Upper lobe of right lung (tissue), 1 donor: Measurements from ENCODE around the gene FBXL22. TPM values are rescaled to one million over a fixed set of nuclear protein-coding genes. Genes with fewer than 3 reads are reported as not detected.

ENCODE experiments used
- ATAC-seq: fragments of 200-7000 bp; cut with Tn5 transposase; one replicate; pipeline ENCODE4 v1.9.1; 2020; ENCODE audit warnings: mild to moderate bottlenecking, moderate library complexity
- DNase-seq: peaks from one replicate; pipeline ENCODE4 v3.0.0-alpha.2; 2020
- H3K27ac ChIP-seq: fragments of 200-600 bp; one replicate; pipeline ENCODE4 v1.8.0; 2022
- H3K27me3 ChIP-seq: fragments of 200-600 bp; one replicate; pipeline ENCODE4 v1.8.0; 2022; ENCODE audit warnings: mild to moderate bottlenecking
- H3K36me3 ChIP-seq: fragments of 200-600 bp; one replicate; pipeline ENCODE4 v1.8.0; 2022
- H3K4me1 ChIP-seq: fragments of 200-600 bp; one replicate; pipeline ENCODE4 v1.8.0; 2022
- H3K4me3 ChIP-seq: fragments of 200-600 bp; one replicate; pipeline ENCODE4 v1.8.0; 2022; ENCODE audit warnings: mild to moderate bottlenecking
- H3K9me3 ChIP-seq: fragments of 200-600 bp; one replicate; pipeline ENCODE4 v1.8.0; 2022
- CTCF ChIP-seq: fragments of 200-600 bp; IDR thresholded peaks from one replicate; pipeline ENCODE4 v1.8.0; 2022; ENCODE audit warnings: antibody characterized with exemption
- intact Hi-C: fragments of 100-400 bp; cut with DNase I; formaldehyde crosslinking; loops from one replicate; pipeline ENCODE4 v1.11.0; 2022
- total RNA-seq: library from RNA; stranded (reverse); fragmentation: NEBNext Ultra II Directional; extraction: Animal tissue kit (Norgen Biotek cat#: 25700); gene quantifications from one replicate; pipeline ENCODE4 v1.2.1, GENCODE V29; 2021
- donor health status: DM: no; HTN: yes; CAD: no; lungs with severe emphysema.

The FBXL22 gene
- total RNA-seq, 1 donor from 2014 or later = 0.98 TPM

GRCh38 chr15:63601704-63602185 lies 4.6 kb downstream of the FBXL22 start:
- no peaks in the 10 kb centered on the region for H3K27me3 ChIP-seq
- H3K4me1 ChIP-seq = peaks cover 41% of the 10 kb centered on the region
- intact Hi-C loops = no loop called here
- ATAC-seq = no peak
- no peak for TF ChIP-seq CTCF
- no peaks in the 10 kb centered on the region for H3K36me3 ChIP-seq
- no peak for DNase-seq
- H3K4me3 ChIP-seq = peak overlapping the region; percentile 60
- peak overlapping the region; percentile 83 for H3K27ac ChIP-seq
- H3K9me3 ChIP-seq = no peaks in the 10 kb centered on the region

GRCh38 chr15:63602595-63602994 lies 5.4 kb downstream of the FBXL22 start:
- ATAC-seq (no peak), DNase-seq (no peak)
- intact Hi-C loops = no loop called here
- H3K27me3 ChIP-seq = no peaks in the 10 kb centered on the region
- TF ChIP-seq CTCF = no peak
- peaks cover 5% of the 10 kb centered on the region for H3K36me3 ChIP-seq
- no peak overlapping the region for H3K27ac ChIP-seq
- no peaks in the 10 kb centered on the region for H3K9me3 ChIP-seq
- peaks cover 35% of the 10 kb centered on the region for H3K4me1 ChIP-seq
- H3K4me3 ChIP-seq = no peak overlapping the region

- Histone ChIP-seq H3K4me3 (no peak overlapping the region), H3K36me3 (peaks cover 14% of the 10 kb centered on the region), H3K4me1 (peaks cover 27% of the 10 kb centered on the region), H3K27ac (no peak overlapping the region), H3K27me3 (no peaks in the 10 kb centered on the region), H3K9me3 (no peaks in the 10 kb centered on the region)
- ATAC-seq (no peak), DNase-seq (no peak)
- intact Hi-C loops = no loop called here
- TF ChIP-seq CTCF = no peak
These were observed 6.3 kb downstream of the FBXL22 start for GRCh38 chr15:63603516-63603915.

GRCh38 chr15:63604281-63604680 lies 7.1 kb downstream of the FBXL22 start:
- H3K4me1 ChIP-seq = peaks cover 26% of the 10 kb centered on the region
- intact Hi-C loops = no loop called here
- no peak for ATAC-seq
- no peaks in the 10 kb centered on the region for H3K27me3 ChIP-seq
- no peak overlapping the region for H3K4me3 ChIP-seq
- H3K36me3 ChIP-seq = peaks cover 22% of the 10 kb centered on the region
- TF ChIP-seq CTCF = no peak
- no peak for DNase-seq
- H3K9me3 ChIP-seq = no peaks in the 10 kb centered on the region
- no peak overlapping the region for H3K27ac ChIP-seq

- H3K27me3 ChIP-seq = no peaks in the 10 kb centered on the region
- H3K36me3 ChIP-seq = peaks cover 26% of the 10 kb centered on the region
- ATAC-seq (no peak), DNase-seq (no peak)
- H3K4me3 ChIP-seq = no peak overlapping the region
- H3K27ac ChIP-seq = no peak overlapping the region
- TF ChIP-seq CTCF = no peak
- H3K9me3 ChIP-seq = no peaks in the 10 kb centered on the region
- H3K4me1 ChIP-seq = peaks cover 26% of the 10 kb centered on the region
- intact Hi-C loops = no loop called here
These were observed 7.8 kb downstream of the FBXL22 start for GRCh38 chr15:63605036-63605435.

- H3K27ac ChIP-seq = no peak overlapping the region
- H3K4me1 ChIP-seq = peaks cover 31% of the 10 kb centered on the region
- H3K27me3 ChIP-seq = no peaks in the 10 kb centered on the region
- intact Hi-C loops = no loop called here
- TF ChIP-seq CTCF = no peak
- peaks cover 26% of the 10 kb centered on the region for H3K36me3 ChIP-seq
- no peak overlapping the region for H3K4me3 ChIP-seq
- ATAC-seq = peak; percentile 4
- no peaks in the 10 kb centered on the region for H3K9me3 ChIP-seq
- DNase-seq = no peak
These were observed 8.6 kb downstream of the FBXL22 start for GRCh38 chr15:63605816-63606215.
